ENCODE data around the gene PUM1.

GRCh38 chr1:30894508-30894973 lies 171.0 kb downstream of the PUM1 start:
- TF ChIP-seq CTCF (IDR thresholded peaks at IDR 0.05) (no peak), POLR2A (IDR thresholded peaks at IDR 0.05) (no peak)
